H1 (cell line): Measurements from ENCODE around the gene THOC7. TPM values are rescaled to one million over a fixed set of nuclear protein-coding genes. Genes with fewer than 3 reads are reported as not detected.

Experiments
- CTCF ChIA-PET: fragments of 300-600 bp; sonication (Branson Sonifier 250); formaldehyde crosslinking; loops from one replicate; lab custom pipeline; 2021; ENCODE audit not compliant: partially characterized antibody; lab: Charles Lee
- POLR2A ChIA-PET: fragments of 300-600 bp; sonication (Branson Sonifier 250); formaldehyde crosslinking; loops from one replicate; lab custom pipeline; 2021; ENCODE audit warnings: inconsistent platforms; ENCODE audit not compliant: partially characterized antibody; lab: Charles Lee
- DNase-seq, 2 experiments: peaks; one replicate each; pipeline versions ENCODE4 v3.0.0 to v3.0.0-alpha.2; 2010 to 2022; ENCODE audit warnings: low spot score in 2 of 2, low read depth in 1 of 2, mixed read lengths in 1 of 2
- FAIRE-seq: peaks from 2 replicates; lab custom pipeline; 2011; peaks lifted over from hg19 to GRCh38; lab: Jason Lieb, UNC
- H2AFZ ChIP-seq: 2 replicates; pipeline ENCODE4 v1.8.1; 2012; ENCODE audit warnings: low read length, inconsistent platforms
- H2AK5ac ChIP-seq: 2 replicates; pipeline ENCODE4 v1.6.1; 2013; ENCODE audit warnings: low read depth, low read length
- H2BK120ac ChIP-seq: replicated peaks from 2 replicates; pipeline ENCODE3; 2013; ENCODE audit warnings: low read depth, low read length, inconsistent platforms
- H2BK12ac ChIP-seq: 2 replicates; pipeline ENCODE4 v1.6.1; 2013; ENCODE audit warnings: low read depth, low read length
- H2BK15ac ChIP-seq: 2 replicates; pipeline ENCODE4 v1.6.1; 2013; ENCODE audit warnings: low read length
- H2BK20ac ChIP-seq: 2 replicates; pipeline ENCODE4 v1.6.1; 2013; ENCODE audit warnings: low read length
- H2BK5ac ChIP-seq: 2 replicates; pipeline ENCODE4 v1.6.1; 2013; ENCODE audit warnings: low read depth, low read length
- H3K14ac ChIP-seq: 2 replicates; pipeline ENCODE4 v1.6.1; 2013; ENCODE audit warnings: inconsistent platforms; ENCODE audit not compliant: insufficient read length
- H3K18ac ChIP-seq: 2 replicates; pipeline ENCODE4 v1.6.1; 2013; ENCODE audit warnings: low read length; ENCODE audit errors: extremely low read depth
- H3K23ac ChIP-seq: 2 replicates; pipeline ENCODE4 v1.6.1; 2013; ENCODE audit warnings: inconsistent platforms; ENCODE audit not compliant: insufficient read length
- H3K23me2 ChIP-seq: 2 replicates; pipeline ENCODE4 v1.6.1; 2013; ENCODE audit warnings: low read depth, low read length
- H3K27ac ChIP-seq: 2 replicates; pipeline ENCODE4 v1.6.1; 2011; ENCODE audit warnings: low read depth, low read length, inconsistent platforms
- H3K27me3 ChIP-seq, 4 experiments: replicated peaks in 1 of 4; 1 replicate in 1 of 4; 2 replicates in 3 of 4; pipeline versions ENCODE4 v1.6.1 to v1.8.1; 2011 to 2013; ENCODE audit warnings: low read length in 3 of 4, mild to moderate bottlenecking in 3 of 4, inconsistent platforms in 2 of 4, mixed read lengths in 2 of 4, moderate library complexity in 1 of 4; ENCODE audit not compliant: control insufficient read depth in 3 of 4, insufficient read depth in 3 of 4; ENCODE audit errors: extremely low read depth in 1 of 4
- H3K36me3 ChIP-seq, 4 experiments: 2 replicates each; pipeline versions ENCODE4 v1.6.1 to v1.8.1; 2011 to 2013; ENCODE audit warnings: mild to moderate bottlenecking in 4 of 4, low read length in 3 of 4, moderate library complexity in 2 of 4, control low read depth in 1 of 4, inconsistent platforms in 1 of 4; ENCODE audit not compliant: insufficient read depth in 4 of 4, control insufficient read depth in 2 of 4
- H3K4ac ChIP-seq: replicated peaks from 2 replicates; pipeline ENCODE3; 2013; ENCODE audit warnings: low read length, low read depth, mixed read lengths, inconsistent platforms; ENCODE audit not compliant: insufficient read length
- H3K4me1 ChIP-seq, 4 experiments: replicated peaks in 1 of 4; 1 replicate in 1 of 4; 2 replicates in 3 of 4; pipeline versions ENCODE4 v1.6.1 to v1.8.1; 2011 to 2013; ENCODE audit warnings: low read length in 3 of 4, inconsistent platforms in 2 of 4, mixed read lengths in 1 of 4; ENCODE audit not compliant: insufficient read depth in 4 of 4, control insufficient read depth in 3 of 4
- H3K4me2 ChIP-seq, 2 experiments: 2 replicates each; pipeline versions ENCODE4 v1.6.1 to v1.8.1; 2011 to 2013; ENCODE audit warnings: low read depth in 2 of 2, low read length in 2 of 2, control low read depth in 1 of 2, inconsistent platforms in 1 of 2, mild to moderate bottlenecking in 1 of 2; ENCODE audit not compliant: insufficient read depth in 1 of 2
- H3K4me3 ChIP-seq, 4 experiments: fragments of 200-600, 300-600 bp in 1 of 4; sonication (generic), shearing (Covaris generic), sonication (Bioruptor Twin) in 1 of 4; 2 replicates each; pipeline versions ENCODE4 v1.5.1 to v1.8.1; 2011 to 2016; ENCODE audit warnings: low read length in 4 of 4, low read depth in 3 of 4, control low read depth in 2 of 4, inconsistent platforms in 2 of 4, mild to moderate bottlenecking in 2 of 4, mixed read lengths in 1 of 4, moderate library complexity in 1 of 4; ENCODE audit not compliant: insufficient read depth in 2 of 4; ENCODE audit errors: extremely low read depth in 1 of 4
- H3K56ac ChIP-seq: replicated peaks from 2 replicates; pipeline ENCODE3; 2013; ENCODE audit warnings: low read depth, mild to moderate bottlenecking, mixed read lengths, low read length, inconsistent platforms; ENCODE audit not compliant: insufficient read length
- H3K79me1 ChIP-seq: 2 replicates; pipeline ENCODE4 v1.6.1; 2013; ENCODE audit warnings: low read depth, low read length, control low read depth
- H3K79me2 ChIP-seq, 2 experiments: 2 replicates each; pipeline versions ENCODE4 v1.6.1 to v1.8.1; 2012 to 2013; ENCODE audit warnings: low read length in 2 of 2, mild to moderate bottlenecking in 2 of 2, inconsistent platforms in 1 of 2; ENCODE audit not compliant: insufficient read depth in 2 of 2, control insufficient read depth in 1 of 2
- H3K9ac ChIP-seq, 4 experiments: replicated peaks in 1 of 4; 1 replicate in 1 of 4; 2 replicates in 3 of 4; pipeline versions ENCODE4 v1.6.1 to v1.8.1; 2011 to 2013; ENCODE audit warnings: low read depth in 3 of 4, low read length in 3 of 4, control low read depth in 2 of 4, mild to moderate bottlenecking in 2 of 4, moderate library complexity in 2 of 4, inconsistent platforms in 1 of 4; ENCODE audit errors: extremely low read depth in 1 of 4
- H3K9me3 ChIP-seq, 2 experiments: 2 replicates each; pipeline versions ENCODE4 v1.6.1 to v1.8.1; 2012 to 2013; ENCODE audit warnings: mild to moderate bottlenecking in 2 of 2, moderate library complexity in 2 of 2, control low read depth in 1 of 2, inconsistent platforms in 1 of 2, low read depth in 1 of 2, low read length in 1 of 2, mixed read lengths in 1 of 2; ENCODE audit not compliant: insufficient read depth in 2 of 2
- H4K20me1 ChIP-seq, 2 experiments: replicated peaks in 1 of 2; 2 replicates each; pipeline versions ENCODE3 to v1.8.1; 2011 to 2013; ENCODE audit warnings: inconsistent platforms in 2 of 2, low read length in 2 of 2, mild to moderate bottlenecking in 1 of 2; ENCODE audit not compliant: insufficient read depth in 2 of 2, control insufficient read depth in 1 of 2
- H4K5ac ChIP-seq: 2 replicates; pipeline ENCODE4 v1.6.1; 2013; ENCODE audit warnings: low read length, low read depth, mixed read lengths, inconsistent platforms; ENCODE audit not compliant: insufficient read length
- H4K8ac ChIP-seq: 2 replicates; pipeline ENCODE4 v1.8.0; 2013; ENCODE audit warnings: mild to moderate bottlenecking, moderate library complexity, low read length, inconsistent platforms; ENCODE audit not compliant: insufficient read depth; ENCODE audit errors: extremely low read depth
- H4K91ac ChIP-seq: replicated peaks from 2 replicates; pipeline ENCODE3; 2013; ENCODE audit warnings: low read length, mixed read lengths, inconsistent platforms; ENCODE audit not compliant: insufficient read length
- BACH1 ChIP-seq: IDR thresholded peaks from 2 replicates; pipeline ENCODE4 v1.6.1; 2012; ENCODE audit warnings: low read length, improper control_type of control experiment
- BCL11A ChIP-seq, 2 experiments: IDR thresholded peaks; one replicate each; pipeline ENCODE4 v1.6.1; 2011; ENCODE audit warnings: low read depth in 2 of 2, low read length in 2 of 2, mild to moderate bottlenecking in 2 of 2
- CTBP2 ChIP-seq: IDR thresholded peaks from 2 replicates; pipeline ENCODE4 v1.7.0; 2011; ENCODE audit warnings: borderline replicate concordance, mild to moderate bottlenecking, moderate library complexity, mixed read lengths, low read length; ENCODE audit not compliant: insufficient read depth, insufficient read length
- HDAC6 ChIP-seq: IDR thresholded peaks from one replicate; pipeline ENCODE4 v1.7.1; 2012; ENCODE audit warnings: low read depth, mild to moderate bottlenecking, inconsistent platforms, low read length, moderate library complexity
- JUND ChIP-seq: IDR thresholded peaks from 2 replicates; pipeline ENCODE4 v1.6.1; 2011; ENCODE audit warnings: mild to moderate bottlenecking, improper control_type of control experiment, low read length
- KDM5A ChIP-seq: fragments of 200-600 bp; IDR thresholded peaks from 2 replicates; pipeline ENCODE4 v1.7.1; 2012; ENCODE audit warnings: mild to moderate bottlenecking, low read length, inconsistent platforms, mixed read lengths
- POLR2A ChIP-seq, 2 experiments: IDR thresholded peaks; 1 replicate in 1 of 2; 2 replicates in 1 of 2; pipeline ENCODE4 v1.6.1; 2011; ENCODE audit warnings: low read depth in 2 of 2, low read length in 2 of 2, mild to moderate bottlenecking in 2 of 2; ENCODE audit errors: control extremely low read depth in 1 of 2
- RFX5 ChIP-seq: IDR thresholded peaks from 2 replicates; pipeline ENCODE4 v1.6.1; 2011; ENCODE audit warnings: low read depth, low read length, improper control_type of control experiment, borderline replicate concordance
- SUZ12 ChIP-seq: fragments of 200-600 bp; sonication (generic); IDR thresholded peaks from 2 replicates; pipeline ENCODE4 v1.6.1; 2012; ENCODE audit warnings: mild to moderate bottlenecking, inconsistent platforms, low read length, moderate library complexity, mixed read lengths
- WGBS, 2 experiments: shearing (Covaris generic) in 1 of 2; methylation state at CpG; one replicate each; pipeline versions ENCODE4 v1.1.6 to v1.1.7; 2013 to 2015; ENCODE audit warnings: low lambda C conversion rate in 2 of 2, mixed read lengths in 2 of 2, inconsistent platforms in 1 of 2, low coverage in 1 of 2, missing lambda C conversion rate in 1 of 2; ENCODE audit not compliant: insufficient replicate concordance in 2 of 2, insufficient coverage in 1 of 2, insufficient read length in 1 of 2; ENCODE audit errors: extremely low coverage in 1 of 2, missing lambda C conversion rate in 1 of 2; 5-methylcytosine and 5-hydroxymethylcytosine counted together
- polyA plus RNA-seq, 7 experiments: library from polyadenylated mRNA; depleted of rRNA in 3 of 7; stranded (reverse) in 5 of 7; unstranded in 2 of 7; fragments of >200 nt in 5 of 7; fragments of 200-250 nt in 2 of 7; gene quantifications; 1 replicate in 5 of 7; 2 replicates in 1 of 7; 4 replicates in 1 of 7; pipeline versions ENCODE4 v1.2.1 to v1.2.3, GENCODE V29; 2011 to 2013; ENCODE audit warnings: missing spikeins in 2 of 7, mixed read lengths in 2 of 7
- total RNA-seq: library from RNA; stranded (reverse); fragmentation: NEBNext Ultra II Directional; extraction: Animal tissue kit (Norgen Biotek cat#: 25700); gene quantifications from 2 replicates; pipeline ENCODE4 v1.2.1, GENCODE V29; 2021
- TF ChIP-seq, protein P1 (sequence below): IDR thresholded peaks from 2 replicates; pipeline ENCODE4 v1.6.1; 2012; ENCODE audit warnings: low read length, inconsistent platforms
- TF ChIP-seq, protein P2 (sequence below): IDR thresholded peaks from 2 replicates; pipeline ENCODE4 v1.6.1; 2012; ENCODE audit warnings: inconsistent platforms

Gene THOC7
- total and polyA plus RNA-seq, 2 of the 8 experiments (the other 6 are each of a cell fraction or from before 2014, with no cell fraction given), result 18.7 to 74.0 TPM

DNA sequence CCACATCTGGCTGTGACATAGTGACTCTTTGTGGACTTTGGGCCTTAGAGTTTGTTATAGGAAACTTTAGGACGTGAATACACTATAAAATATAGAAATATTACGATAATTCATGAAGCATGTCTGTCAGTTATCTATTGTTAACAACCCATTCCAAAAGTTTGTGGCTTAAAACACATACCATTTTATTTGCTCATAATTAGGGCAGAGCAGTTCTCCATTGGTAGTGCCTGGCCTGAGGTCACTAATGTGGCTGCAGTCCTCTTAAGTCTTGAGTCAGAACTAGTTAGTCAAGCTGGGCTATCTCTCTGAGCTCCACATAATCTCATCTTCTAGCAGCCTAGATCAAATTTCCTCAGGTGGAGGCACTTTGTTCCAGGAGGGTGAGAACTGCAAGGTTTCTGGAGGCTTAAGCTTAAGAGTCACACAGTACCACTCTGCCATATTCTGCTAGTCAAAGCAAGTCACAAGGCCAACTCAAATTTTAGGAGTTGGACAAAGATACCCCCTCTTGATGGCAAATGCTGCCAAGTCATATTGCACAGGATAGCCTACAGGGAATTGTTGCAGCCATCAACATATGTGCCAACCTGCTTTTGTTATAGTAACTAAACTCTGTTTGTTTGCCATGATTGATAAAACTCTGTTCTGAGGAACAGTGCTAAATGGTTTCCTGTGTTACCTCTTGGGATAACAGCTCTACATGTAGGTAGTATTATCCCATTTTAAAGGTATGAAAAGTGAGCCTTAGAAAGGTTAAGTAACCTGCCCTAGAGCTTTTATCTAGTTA lies 8.7 kb upstream of the THOC7 start:
- H2BK12ac ChIP-seq, result no peak overlapping the region
- H3K23ac ChIP-seq, result no peak overlapping the region
- H3K9me3 ChIP-seq, result no peaks in the 10 kb centered on the region
- H3K79me2 ChIP-seq, result peaks cover 0 to 65% of the 10 kb centered on the region in 2 experiments; a peak in 2 of 4 replicates
- no peak overlapping the region for H4K5ac ChIP-seq
- H3K9ac ChIP-seq, result no peak overlapping the region
- H2AFZ ChIP-seq, result no peak overlapping the region
- 89% methylated on average over 2 of the region's 2 CpGs; no CpG with 5 or more reads in 1 of the 2 experiments for whole genome bisulfite sequencing, 2 experiments
- DNase-seq (no peak), FAIRE-seq (no peak)
- no peak overlapping the region for H4K8ac ChIP-seq
- ChIA-PET CTCF (interaction anchor here (0.9 kb wide), 1 partner anchor 123 kb away, joined by 4 read pairs; no protein-coding TSS in a partner anchor), POLR2A (interaction anchor here (1.4 kb wide), 1 partner anchor 13 kb away, joined by 7 read pairs; no protein-coding TSS in a partner anchor)
- H3K27me3 ChIP-seq, result no peaks in the 10 kb centered on the region
- H4K20me1 ChIP-seq, result no peaks in the 10 kb centered on the region
- H2BK20ac ChIP-seq, result no peak overlapping the region
- no peak overlapping the region for H3K4ac ChIP-seq
- H3K18ac ChIP-seq, result no peak overlapping the region
- H3K27ac ChIP-seq, result no peak overlapping the region
- no peak overlapping the region for H3K4me2 ChIP-seq
- no peak overlapping the region for H3K14ac ChIP-seq
- H2AK5ac ChIP-seq, result no peak overlapping the region
- no peak overlapping the region for H2BK15ac ChIP-seq
- no peak overlapping the region for H4K91ac ChIP-seq
- no peaks in the 10 kb centered on the region for H3K23me2 ChIP-seq
- no peak overlapping the region for H3K4me3 ChIP-seq
- no peaks in the 10 kb centered on the region for H3K36me3 ChIP-seq
- no peak overlapping the region for H2BK5ac ChIP-seq
- H3K4me1 ChIP-seq, result peaks cover 0 to 4% (median 3%) of the 10 kb centered on the region in 4 experiments; a peak in 4 of 7 replicates
- no peak overlapping the region for H2BK120ac ChIP-seq
- no peak overlapping the region for H3K56ac ChIP-seq
- no peaks in the 10 kb centered on the region; the same call in 1 of the 2 replicates for H3K79me1 ChIP-seq
- TF ChIP-seq, protein P1, sequence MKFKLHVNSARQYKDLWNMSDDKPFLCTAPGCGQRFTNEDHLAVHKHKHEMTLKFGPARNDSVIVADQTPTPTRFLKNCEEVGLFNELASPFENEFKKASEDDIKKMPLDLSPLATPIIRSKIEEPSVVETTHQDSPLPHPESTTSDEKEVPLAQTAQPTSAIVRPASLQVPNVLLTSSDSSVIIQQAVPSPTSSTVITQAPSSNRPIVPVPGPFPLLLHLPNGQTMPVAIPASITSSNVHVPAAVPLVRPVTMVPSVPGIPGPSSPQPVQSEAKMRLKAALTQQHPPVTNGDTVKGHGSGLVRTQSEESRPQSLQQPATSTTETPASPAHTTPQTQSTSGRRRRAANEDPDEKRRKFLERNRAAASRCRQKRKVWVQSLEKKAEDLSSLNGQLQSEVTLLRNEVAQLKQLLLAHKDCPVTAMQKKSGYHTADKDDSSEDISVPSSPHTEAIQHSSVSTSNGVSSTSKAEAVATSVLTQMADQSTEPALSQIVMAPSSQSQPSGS, result no peak
- TF ChIP-seq POLR2A (IDR thresholded peaks at IDR 0.05; ENCODE audit: control extremely low read depth in 1 of 2, low read depth in 2 of 2, low read length in 2 of 2), result no peak
- no peak for TF ChIP-seq SUZ12
- no peak for TF ChIP-seq BCL11A (IDR thresholded peaks at IDR 0.05; ENCODE audit: low read depth in 2 of 2, low read length in 2 of 2)
- TF ChIP-seq RFX5, result no peak
- TF ChIP-seq BACH1, result no peak
- TF ChIP-seq CTBP2, result no peak
- no peak for TF ChIP-seq JUND
- no peak for TF ChIP-seq KDM5A
- no peak for TF ChIP-seq HDAC6
- TF ChIP-seq, protein P2, sequence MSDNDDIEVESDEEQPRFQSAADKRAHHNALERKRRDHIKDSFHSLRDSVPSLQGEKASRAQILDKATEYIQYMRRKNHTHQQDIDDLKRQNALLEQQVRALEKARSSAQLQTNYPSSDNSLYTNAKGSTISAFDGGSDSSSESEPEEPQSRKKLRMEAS, result no peak
